H9 (cell line): ENCODE measurements around the gene GNB3. TPM values are rescaled to one million over a fixed set of nuclear protein-coding genes. Genes with fewer than 3 reads are reported as not detected.

Experiments
- DNase-seq: peaks from one replicate; pipeline ENCODE4 v3.0.0-alpha.2; 2017
- H2AFZ ChIP-seq: one replicate; pipeline ENCODE4 v1.6.1; 2013; ENCODE audit warnings: mild to moderate bottlenecking, low read length, control low read depth, moderate library complexity
- H2AK5ac ChIP-seq: 2 replicates; pipeline ENCODE4 v1.6.1; 2013; ENCODE audit warnings: low read length, control low read depth, mixed read lengths; ENCODE audit not compliant: insufficient read length
- H2BK120ac ChIP-seq: one replicate; pipeline ENCODE4 v1.6.1; 2013; ENCODE audit warnings: low read depth, mild to moderate bottlenecking, low read length, control low read depth, inconsistent platforms; ENCODE audit not compliant: poor library complexity, severe bottlenecking
- H2BK12ac ChIP-seq: 2 replicates; pipeline ENCODE4 v1.6.1; 2013; ENCODE audit warnings: low read length, control low read depth, mixed read lengths, low read depth; ENCODE audit not compliant: insufficient read length
- H2BK15ac ChIP-seq: 2 replicates; pipeline ENCODE4 v1.6.1; 2013; ENCODE audit warnings: low read depth, low read length, control low read depth
- H2BK20ac ChIP-seq: one replicate; pipeline ENCODE4 v1.6.1; 2013; ENCODE audit warnings: low read depth, mild to moderate bottlenecking, low read length, control low read depth, inconsistent platforms; ENCODE audit not compliant: poor library complexity, severe bottlenecking
- H2BK5ac ChIP-seq: 2 replicates; pipeline ENCODE4 v1.6.1; 2013; ENCODE audit warnings: low read length, control low read depth, mixed read lengths; ENCODE audit not compliant: insufficient read length
- H3K14ac ChIP-seq: 2 replicates; pipeline ENCODE4 v1.6.1; 2013; ENCODE audit warnings: low read length, control low read depth; ENCODE audit not compliant: insufficient read depth
- H3K18ac ChIP-seq: 2 replicates; pipeline ENCODE4 v1.6.1; 2013; ENCODE audit warnings: low read depth, mild to moderate bottlenecking, mixed read lengths, low read length, control low read depth; ENCODE audit not compliant: insufficient read length
- H3K23ac ChIP-seq: 2 replicates; pipeline ENCODE4 v1.6.1; 2013; ENCODE audit warnings: low read length, control low read depth, mixed read lengths, low read depth; ENCODE audit not compliant: insufficient read length
- H3K23me2 ChIP-seq: 2 replicates; pipeline ENCODE4 v1.6.1; 2013; ENCODE audit warnings: low read depth, mild to moderate bottlenecking, mixed read lengths, low read length, control low read depth; ENCODE audit not compliant: insufficient read length, poor library complexity, severe bottlenecking
- H3K27ac ChIP-seq: 2 replicates; pipeline ENCODE4 v1.5.1; 2013; ENCODE audit warnings: low read length, control low read depth, mixed read lengths, low read depth; ENCODE audit not compliant: insufficient read length
- H3K27me3 ChIP-seq: 2 replicates; pipeline ENCODE4 v1.6.1; 2013; ENCODE audit warnings: low read length, control low read depth, inconsistent platforms; ENCODE audit not compliant: insufficient read depth
- H3K4ac ChIP-seq: 2 replicates; pipeline ENCODE4 v1.6.1; 2013; ENCODE audit warnings: low read depth, mild to moderate bottlenecking, control low read depth, inconsistent platforms, low read length, moderate library complexity
- H3K4me1 ChIP-seq: 2 replicates; pipeline ENCODE4 v1.6.1; 2013; ENCODE audit warnings: low read length, control low read depth, inconsistent platforms; ENCODE audit not compliant: insufficient read depth
- H3K4me2 ChIP-seq: 2 replicates; pipeline ENCODE4 v1.6.1; 2013; ENCODE audit warnings: low read length, control low read depth, mixed read lengths; ENCODE audit not compliant: insufficient read length, insufficient read depth
- H3K56ac ChIP-seq: 2 replicates; pipeline ENCODE4 v1.6.1; 2013; ENCODE audit warnings: low read depth, mild to moderate bottlenecking, mixed read lengths, low read length, control low read depth; ENCODE audit not compliant: insufficient read length
- H3K79me1 ChIP-seq: 2 replicates; pipeline ENCODE4 v1.6.1; 2013; ENCODE audit warnings: low read depth, mild to moderate bottlenecking, moderate library complexity, low read length, control low read depth, inconsistent platforms; ENCODE audit not compliant: insufficient read depth, poor library complexity, severe bottlenecking
- H3K79me2 ChIP-seq: 2 replicates; pipeline ENCODE4 v1.6.1; 2013; ENCODE audit warnings: low read length, control low read depth, inconsistent platforms; ENCODE audit not compliant: insufficient read depth
- H3K9ac ChIP-seq: 2 replicates; pipeline ENCODE4 v1.6.1; 2013; ENCODE audit warnings: low read length, control low read depth, mixed read lengths; ENCODE audit not compliant: insufficient read length; ENCODE audit errors: extremely low read depth
- H3K9me3 ChIP-seq: one replicate; pipeline ENCODE4 v1.6.1; 2013; ENCODE audit warnings: low read depth, low read length, inconsistent platforms; ENCODE audit not compliant: control insufficient read depth
- H3T11ph ChIP-seq: one replicate; pipeline ENCODE4 v1.6.1; 2013; ENCODE audit warnings: mild to moderate bottlenecking, low read length, control low read depth, inconsistent platforms
- H4K20me1 ChIP-seq: one replicate; pipeline ENCODE4 v1.6.1; 2013; ENCODE audit not compliant: control insufficient read depth, insufficient read length, insufficient read depth
- H4K5ac ChIP-seq: 2 replicates; pipeline ENCODE4 v1.6.1; 2013; ENCODE audit warnings: low read depth, mild to moderate bottlenecking, mixed read lengths, low read length, control low read depth; ENCODE audit not compliant: insufficient read length
- H4K8ac ChIP-seq: replicated peaks from 2 replicates; pipeline ENCODE4 v1.6.1; 2013; ENCODE audit warnings: low read length, control low read depth, mixed read lengths, low read depth; ENCODE audit not compliant: insufficient read length
- H4K91ac ChIP-seq: 2 replicates; pipeline ENCODE4 v1.6.1; 2013; ENCODE audit warnings: low read depth, mild to moderate bottlenecking, moderate library complexity, mixed read lengths, low read length, control low read depth; ENCODE audit not compliant: insufficient read length
- H3K27ac Mint-ChIP-seq, 3 experiments: 2 replicates in 2 of 3; 3 replicates in 1 of 3; pipeline ENCODE4 v1.8.0; 2020 to 2021; ENCODE audit warnings: mixed read lengths in 3 of 3, mild to moderate bottlenecking in 1 of 3, moderate library complexity in 1 of 3
- H3K27me3 Mint-ChIP-seq: 2 replicates; pipeline ENCODE4 v1.8.0; 2021; ENCODE audit warnings: low read depth, mild to moderate bottlenecking, moderate library complexity, mixed read lengths
- H3K36me3 Mint-ChIP-seq, 3 experiments: 2 replicates in 2 of 3; 3 replicates in 1 of 3; pipeline ENCODE4 v1.8.0; 2020 to 2021; ENCODE audit warnings: low read depth in 3 of 3, mixed read lengths in 3 of 3; ENCODE audit not compliant: insufficient read depth in 1 of 3
- H3K4me1 Mint-ChIP-seq, 2 experiments: 2 replicates each; pipeline ENCODE4 v1.8.0; 2020; ENCODE audit warnings: mixed read lengths in 2 of 2
- H3K4me3 Mint-ChIP-seq, 2 experiments: 2 replicates in 1 of 2; 3 replicates in 1 of 2; pipeline ENCODE4 v1.8.0; 2020 to 2021; ENCODE audit warnings: mild to moderate bottlenecking in 2 of 2, mixed read lengths in 2 of 2, moderate library complexity in 1 of 2
- H3K9me3 Mint-ChIP-seq, 2 experiments: 2 replicates in 1 of 2; 3 replicates in 1 of 2; pipeline ENCODE4 v1.8.0; 2020; ENCODE audit warnings: mild to moderate bottlenecking in 2 of 2, mixed read lengths in 2 of 2, moderate library complexity in 1 of 2
- CTCF ChIP-seq: fragments of 200-600 bp; sonication (generic); conservative IDR thresholded peaks from 3 replicates; pipeline ENCODE4 v1.8.0; 2021; ENCODE audit warnings: antibody characterized with exemption, mild to moderate bottlenecking
- WGBS: extraction: QIAGEN DNeasy Blood & Tissue Kit; methylation state at CpG from one replicate; pipeline ENCODE4 v1.1.7; 2013; ENCODE audit warnings: missing lambda C conversion rate, low lambda C conversion rate, mixed read lengths; ENCODE audit not compliant: insufficient read length; ENCODE audit errors: extremely low coverage; 5-methylcytosine and 5-hydroxymethylcytosine counted together
- total RNA-seq: library from RNA; stranded (reverse); gene quantifications from 2 replicates; pipeline ENCODE4 v1.2.1, GENCODE V29; 2021

Gene GNB3
- total RNA-seq, 1 experiment from 2014 or later = 17.3 TPM

- Histone ChIP-seq H3K4me2 (no peak overlapping the region), H3K56ac (no peak overlapping the region), H3K4ac (no peak overlapping the region), H2BK12ac (no peak overlapping the region), H3K4me1 (no peaks in the 10 kb centered on the region), H2BK15ac (no peak overlapping the region), H2AK5ac (no peak overlapping the region), H3K27ac (no peak overlapping the region), H3T11ph (no peak overlapping the region), H3K9me3 (no peaks in the 10 kb centered on the region), H2BK120ac (no peak overlapping the region), H3K79me1 (no peaks in the 10 kb centered on the region), H3K23ac (no peak overlapping the region), H3K27me3 (no peaks in the 10 kb centered on the region), H4K5ac (no peak overlapping the region), H4K8ac (no peak overlapping the region), H2AFZ (no peak overlapping the region), H4K20me1 (no peaks in the 10 kb centered on the region), H2BK5ac (no peak overlapping the region), H3K79me2 (no peaks in the 10 kb centered on the region), H3K18ac (no peak overlapping the region), H3K23me2 (no peaks in the 10 kb centered on the region), H3K9ac (no peak overlapping the region), H3K14ac (no peak overlapping the region), H4K91ac (no peak overlapping the region), H2BK20ac (no peak overlapping the region)
- H3K9me3 Mint-ChIP-seq = no peaks in the 10 kb centered on the region; a peak in 1 of 5 replicates
- TF ChIP-seq CTCF = no peak
- H3K4me1 Mint-ChIP-seq = peaks cover 4 to 26% of the 10 kb centered on the region in 2 experiments; a peak in 3 of 4 replicates
- no peaks in the 10 kb centered on the region for H3K27me3 Mint-ChIP-seq
- no CpG with 5 or more reads among the region's 16 CpGs for WGBS
- no peak for DNase-seq
- no peak overlapping the region for H3K4me3 Mint-ChIP-seq
- H3K36me3 Mint-ChIP-seq = peaks cover 31 to 71% (median 66%) of the 10 kb centered on the region in 3 experiments; a peak in 6 of 7 replicates
- no peak overlapping the region for H3K27ac Mint-ChIP-seq
Observed at GRCh38 chr12:6836851-6837250, 3.9 kb upstream of the GNB3 start.
